HL-60 (cell line): ENCODE results near the gene SLC12A1.

Source experiments
- GABPA ChIP-seq: IDR thresholded peaks from 2 replicates; pipeline ENCODE4 v1.6.1; 2012; ENCODE audit warnings: low read depth
- POLR2AphosphoS5 ChIP-seq: IDR thresholded peaks from 2 replicates; pipeline ENCODE4 v1.6.1; 2012; ENCODE audit warnings: low read depth
- REST ChIP-seq: IDR thresholded peaks from 2 replicates; pipeline ENCODE4 v1.6.1; 2012; ENCODE audit warnings: low read depth; ENCODE audit not compliant: insufficient replicate concordance
- SPI1 ChIP-seq: IDR thresholded peaks from 2 replicates; pipeline ENCODE4 v1.6.1; 2012; ENCODE audit warnings: low read depth, mild to moderate bottlenecking, borderline replicate concordance
- TF ChIP-seq, protein P1 (sequence below): IDR thresholded peaks from one replicate; pipeline ENCODE4 v1.5.1; 2011; ENCODE audit warnings: low read length, control low read depth, inconsistent platforms; ENCODE audit not compliant: insufficient read depth

- TF ChIP-seq, protein P1, sequence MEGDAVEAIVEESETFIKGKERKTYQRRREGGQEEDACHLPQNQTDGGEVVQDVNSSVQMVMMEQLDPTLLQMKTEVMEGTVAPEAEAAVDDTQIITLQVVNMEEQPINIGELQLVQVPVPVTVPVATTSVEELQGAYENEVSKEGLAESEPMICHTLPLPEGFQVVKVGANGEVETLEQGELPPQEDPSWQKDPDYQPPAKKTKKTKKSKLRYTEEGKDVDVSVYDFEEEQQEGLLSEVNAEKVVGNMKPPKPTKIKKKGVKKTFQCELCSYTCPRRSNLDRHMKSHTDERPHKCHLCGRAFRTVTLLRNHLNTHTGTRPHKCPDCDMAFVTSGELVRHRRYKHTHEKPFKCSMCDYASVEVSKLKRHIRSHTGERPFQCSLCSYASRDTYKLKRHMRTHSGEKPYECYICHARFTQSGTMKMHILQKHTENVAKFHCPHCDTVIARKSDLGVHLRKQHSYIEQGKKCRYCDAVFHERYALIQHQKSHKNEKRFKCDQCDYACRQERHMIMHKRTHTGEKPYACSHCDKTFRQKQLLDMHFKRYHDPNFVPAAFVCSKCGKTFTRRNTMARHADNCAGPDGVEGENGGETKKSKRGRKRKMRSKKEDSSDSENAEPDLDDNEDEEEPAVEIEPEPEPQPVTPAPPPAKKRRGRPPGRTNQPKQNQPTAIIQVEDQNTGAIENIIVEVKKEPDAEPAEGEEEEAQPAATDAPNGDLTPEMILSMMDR: no peak
- TF ChIP-seq REST (no peak), POLR2AphosphoS5 (no peak), GABPA (no peak), SPI1 (no peak)
Observed at GRCh38 chr15:48175126-48175525, 31.0 kb upstream of the SLC12A1 start.
